ENCODE data around the gene MCF2L. TPM values are rescaled to one million over a fixed set of nuclear protein-coding genes. Genes with fewer than 3 reads are reported as not detected.

Gene MCF2L
- total RNA-seq, 1 donor from 2014 or later: not detected

- no peaks in the 10 kb centered on the region for H3K27me3 Mint-ChIP-seq (ENCODE audit: insufficient read depth)
- intact Hi-C loops (cut with micrococcal nuclease): no loop called here
These were observed 72.3 kb downstream of the MCF2L start for GRCh38 chr13:113041293-113041690.

GRCh38 chr13:113041896-113042295 lies 72.9 kb downstream of the MCF2L start:
- intact Hi-C loops (cut with micrococcal nuclease): no loop called here
- Mint-ChIP-seq H3K27me3 (ENCODE audit: insufficient read depth) (no peaks in the 10 kb centered on the region), H3K4me3 (no peak overlapping the region)

More at GRCh38 chr13:113041293-113041690, 72.3 kb downstream of the MCF2L start:
- Mint-ChIP-seq H3K27ac (no peak overlapping the region), H3K4me3 (no peak overlapping the region), H3K4me1 (ENCODE audit: low read depth) (no peaks in the 10 kb centered on the region), H3K36me3 (ENCODE audit: low read depth) (no peaks in the 10 kb centered on the region), H3K9me3 (no peaks in the 10 kb centered on the region)
- no peak for DNase-seq (ENCODE audit: low spot score)

GRCh38 chr13:113042456-113042855 lies 73.4 kb downstream of the MCF2L start:
- DNase-seq (ENCODE audit: low spot score): no peak
- no peaks in the 10 kb centered on the region for H3K9me3 Mint-ChIP-seq
- H3K4me1 Mint-ChIP-seq (ENCODE audit: low read depth): no peaks in the 10 kb centered on the region
- no peak overlapping the region for H3K4me3 Mint-ChIP-seq
- H3K27me3 Mint-ChIP-seq (ENCODE audit: insufficient read depth): no peaks in the 10 kb centered on the region
- no peak overlapping the region for H3K27ac Mint-ChIP-seq
- no peaks in the 10 kb centered on the region for H3K36me3 Mint-ChIP-seq (ENCODE audit: low read depth)
- intact Hi-C loops (cut with micrococcal nuclease): no loop called here

More at GRCh38 chr13:113041896-113042295, 72.9 kb downstream of the MCF2L start:
- Mint-ChIP-seq H3K27ac (no peak overlapping the region), H3K9me3 (no peaks in the 10 kb centered on the region), H3K36me3 (ENCODE audit: low read depth) (no peaks in the 10 kb centered on the region), H3K4me1 (ENCODE audit: low read depth) (no peaks in the 10 kb centered on the region)
- no peak for DNase-seq (ENCODE audit: low spot score)

GRCh38 chr13:113043001-113043630 lies 74.1 kb downstream of the MCF2L start:
- no peak overlapping the region for H3K4me3 Mint-ChIP-seq
- DNase-seq (ENCODE audit: low spot score): no peak
- H3K27me3 Mint-ChIP-seq (ENCODE audit: insufficient read depth): no peaks in the 10 kb centered on the region
- intact Hi-C loops (cut with micrococcal nuclease): no loop called here
- H3K4me1 Mint-ChIP-seq (ENCODE audit: low read depth): no peaks in the 10 kb centered on the region
- no peaks in the 10 kb centered on the region for H3K9me3 Mint-ChIP-seq
- no peaks in the 10 kb centered on the region for H3K36me3 Mint-ChIP-seq (ENCODE audit: low read depth)
- no peak overlapping the region for H3K27ac Mint-ChIP-seq

- Mint-ChIP-seq H3K36me3 (ENCODE audit: low read depth) (no peaks in the 10 kb centered on the region), H3K4me3 (no peak overlapping the region), H3K27ac (no peak overlapping the region), H3K27me3 (ENCODE audit: insufficient read depth) (no peaks in the 10 kb centered on the region), H3K9me3 (no peaks in the 10 kb centered on the region), H3K4me1 (ENCODE audit: low read depth) (no peaks in the 10 kb centered on the region)
- intact Hi-C loops (cut with micrococcal nuclease): no loop called here
- no peak for DNase-seq (ENCODE audit: low spot score)
These were observed 74.9 kb downstream of the MCF2L start for GRCh38 chr13:113043931-113044330.

GRCh38 chr13:113044391-113045114 lies 75.5 kb downstream of the MCF2L start:
- intact Hi-C loops (cut with micrococcal nuclease): no loop called here
- no peaks in the 10 kb centered on the region for H3K9me3 Mint-ChIP-seq
- no peaks in the 10 kb centered on the region for H3K27me3 Mint-ChIP-seq (ENCODE audit: insufficient read depth)
- no peaks in the 10 kb centered on the region for H3K4me1 Mint-ChIP-seq (ENCODE audit: low read depth)
- DNase-seq (ENCODE audit: low spot score): no peak
- no peak overlapping the region for H3K27ac Mint-ChIP-seq
- H3K4me3 Mint-ChIP-seq: no peak overlapping the region
- H3K36me3 Mint-ChIP-seq (ENCODE audit: low read depth): no peaks in the 10 kb centered on the region

GRCh38 chr13:113045251-113046127 lies 76.5 kb downstream of the MCF2L start:
- intact Hi-C loops (cut with micrococcal nuclease): no loop called here
- Mint-ChIP-seq H3K4me1 (ENCODE audit: low read depth) (no peaks in the 10 kb centered on the region), H3K9me3 (no peaks in the 10 kb centered on the region), H3K36me3 (ENCODE audit: low read depth) (no peaks in the 10 kb centered on the region), H3K27ac (no peak overlapping the region), H3K4me3 (no peak overlapping the region), H3K27me3 (ENCODE audit: insufficient read depth) (no peaks in the 10 kb centered on the region)
- DNase-seq (ENCODE audit: low spot score): no peak

- no peaks in the 10 kb centered on the region for H3K9me3 Mint-ChIP-seq
- H3K4me1 Mint-ChIP-seq (ENCODE audit: low read depth): no peaks in the 10 kb centered on the region
- no peaks in the 10 kb centered on the region for H3K27me3 Mint-ChIP-seq (ENCODE audit: insufficient read depth)
- H3K27ac Mint-ChIP-seq: no peak overlapping the region
- no peaks in the 10 kb centered on the region for H3K36me3 Mint-ChIP-seq (ENCODE audit: low read depth)
- no peak overlapping the region for H3K4me3 Mint-ChIP-seq
- intact Hi-C loops (cut with micrococcal nuclease): no loop called here
- DNase-seq (ENCODE audit: low spot score): no peak
These were observed 77.3 kb downstream of the MCF2L start for GRCh38 chr13:113046128-113046882.

GRCh38 chr13:113046883-113047244 lies 77.8 kb downstream of the MCF2L start:
- no peaks in the 10 kb centered on the region for H3K36me3 Mint-ChIP-seq (ENCODE audit: low read depth)
- no peak for DNase-seq (ENCODE audit: low spot score)
- H3K4me1 Mint-ChIP-seq (ENCODE audit: low read depth): no peaks in the 10 kb centered on the region
- intact Hi-C loops (cut with micrococcal nuclease): no loop called here
- H3K27me3 Mint-ChIP-seq (ENCODE audit: insufficient read depth): no peaks in the 10 kb centered on the region
- H3K9me3 Mint-ChIP-seq: no peaks in the 10 kb centered on the region
- no peak overlapping the region for H3K4me3 Mint-ChIP-seq
- no peak overlapping the region for H3K27ac Mint-ChIP-seq

- no peaks in the 10 kb centered on the region for H3K27me3 Mint-ChIP-seq (ENCODE audit: insufficient read depth)
- no peak for DNase-seq (ENCODE audit: low spot score)
- no peaks in the 10 kb centered on the region for H3K9me3 Mint-ChIP-seq
- H3K36me3 Mint-ChIP-seq (ENCODE audit: low read depth): no peaks in the 10 kb centered on the region
- no peak overlapping the region for H3K27ac Mint-ChIP-seq
- intact Hi-C loops (cut with micrococcal nuclease): no loop called here
- no peak overlapping the region for H3K4me3 Mint-ChIP-seq
- H3K4me1 Mint-ChIP-seq (ENCODE audit: low read depth): no peaks in the 10 kb centered on the region
These were observed 78.6 kb downstream of the MCF2L start for GRCh38 chr13:113047587-113047986.

- no peaks in the 10 kb centered on the region for H3K4me1 Mint-ChIP-seq (ENCODE audit: low read depth)
- H3K4me3 Mint-ChIP-seq: no peak overlapping the region
- intact Hi-C loops (cut with micrococcal nuclease): no loop called here
- H3K9me3 Mint-ChIP-seq: no peaks in the 10 kb centered on the region
- H3K27ac Mint-ChIP-seq: no peak overlapping the region
- DNase-seq (ENCODE audit: low spot score): no peak
- H3K27me3 Mint-ChIP-seq (ENCODE audit: insufficient read depth): no peaks in the 10 kb centered on the region
- H3K36me3 Mint-ChIP-seq (ENCODE audit: low read depth): no peaks in the 10 kb centered on the region
These were observed 79.8 kb downstream of the MCF2L start for GRCh38 chr13:113048766-113049165.

- H3K27ac Mint-ChIP-seq: no peak overlapping the region
- H3K4me1 Mint-ChIP-seq (ENCODE audit: low read depth): no peaks in the 10 kb centered on the region
- H3K4me3 Mint-ChIP-seq: no peak overlapping the region
- intact Hi-C loops (cut with micrococcal nuclease): no loop called here
- no peaks in the 10 kb centered on the region for H3K9me3 Mint-ChIP-seq
- no peaks in the 10 kb centered on the region for H3K36me3 Mint-ChIP-seq (ENCODE audit: low read depth)
- DNase-seq (ENCODE audit: low spot score): no peak
- H3K27me3 Mint-ChIP-seq (ENCODE audit: insufficient read depth): no peaks in the 10 kb centered on the region
These were observed 80.5 kb downstream of the MCF2L start for GRCh38 chr13:113049521-113049941.
